Thyroid gland (tissue), 4 donors: ENCODE measurements around the gene GALNT13.

Experiments used
- CTCF ChIP-seq, 6 experiments: fragments of 200-600 bp in 3 of 6; fragments of 450-650 bp in 3 of 6; sonication (generic) in 3 of 6; IDR thresholded peaks; one replicate each; pipeline ENCODE4 v1.5.1; 2016 to 2019; ENCODE audit warnings: antibody characterized with exemption in 6 of 6, mild to moderate bottlenecking in 2 of 6, inconsistent platforms in 1 of 6, moderate library complexity in 1 of 6
- POLR2A ChIP-seq, 2 donors: fragments of 450-650 bp; IDR thresholded peaks; one replicate each; pipeline ENCODE4 v1.6.1; 2017; ENCODE audit warnings: antibody characterized with exemption in 2 of 2, mild to moderate bottlenecking in 2 of 2, moderate library complexity in 1 of 2

GRCh38 chr2:153972412-153972811, 100.7 kb downstream of the GALNT13 start:
- TF ChIP-seq CTCF (IDR thresholded peaks at IDR 0.05) (no peak), POLR2A (IDR thresholded peaks at IDR 0.05) (no peak)
